Gastroesophageal sphincter (tissue), 3 donors: Measurements from ENCODE around the gene KCNH2.

Source experiments
- CTCF ChIP-seq, 4 experiments: fragments of 200-600 bp in 2 of 4; fragments of 450-650 bp in 2 of 4; sonication (generic) in 1 of 4; IDR thresholded peaks; one replicate each; pipeline ENCODE4 v1.5.1; 2017 to 2019; ENCODE audit warnings: antibody characterized with exemption in 4 of 4, mild to moderate bottlenecking in 2 of 4, moderate library complexity in 2 of 4
- EP300 ChIP-seq: sonication (generic); formaldehyde crosslinking; IDR thresholded peaks from one replicate; pipeline ENCODE4 v1.6.1; 2017; ENCODE audit warnings: antibody characterized with exemption, mild to moderate bottlenecking
- POLR2A ChIP-seq, 2 donors: fragments of 450-650 bp; IDR thresholded peaks; one replicate each; pipeline ENCODE4 v1.6.1; 2017; ENCODE audit warnings: antibody characterized with exemption in 2 of 2, mild to moderate bottlenecking in 2 of 2, moderate library complexity in 1 of 2
- POLR2AphosphoS5 ChIP-seq: sonication (generic); formaldehyde crosslinking; IDR thresholded peaks from one replicate; pipeline ENCODE4 v1.6.1; 2017; ENCODE audit warnings: antibody characterized with exemption

- TF ChIP-seq POLR2A (IDR thresholded peaks at IDR 0.05) = no peak
- no peak for TF ChIP-seq CTCF (IDR thresholded peaks at IDR 0.05)
- TF ChIP-seq EP300 = no peak
- no peak for TF ChIP-seq POLR2AphosphoS5
Observed at GRCh38 chr7:150902078-150903033, 75.8 kb downstream of the KCNH2 start.
